GM19438 (cell line): Measurements from ENCODE around the gene POU2F1.

Source experiments
- ATAC-seq: cut with Tn5 transposase; IDR thresholded peaks from one replicate; pipeline ENCODE4 v1.9.1; 2021; ENCODE audit warnings: low read depth; ENCODE audit not compliant: unreplicated experiment

POU2F1 gene

DNA sequence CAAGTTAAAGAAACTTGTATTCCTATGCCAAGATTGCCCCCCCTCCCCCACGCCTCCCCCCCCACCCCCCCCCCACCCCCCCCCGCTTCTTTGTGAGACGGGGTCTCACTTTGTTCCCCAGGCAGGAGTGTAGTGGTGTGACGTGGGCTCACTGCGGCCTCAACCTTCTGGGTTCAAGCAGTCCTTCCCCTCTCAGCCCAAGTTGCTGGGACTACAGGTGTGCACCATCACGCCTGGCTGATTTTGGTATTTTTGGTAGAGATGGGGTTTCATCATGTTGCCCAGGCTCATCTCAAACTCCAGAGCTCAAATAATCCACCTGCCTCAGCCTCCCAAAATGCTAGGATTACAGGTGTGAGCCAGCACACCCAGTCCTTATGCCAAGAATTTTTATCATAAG lies 136.6 kb downstream of the POU2F1 start:
- ATAC-seq, result no peak

- no peak for ATAC-seq
Observed at GRCh38 chr1:167359295-167359694, 138.6 kb downstream of the POU2F1 start.

DNA sequence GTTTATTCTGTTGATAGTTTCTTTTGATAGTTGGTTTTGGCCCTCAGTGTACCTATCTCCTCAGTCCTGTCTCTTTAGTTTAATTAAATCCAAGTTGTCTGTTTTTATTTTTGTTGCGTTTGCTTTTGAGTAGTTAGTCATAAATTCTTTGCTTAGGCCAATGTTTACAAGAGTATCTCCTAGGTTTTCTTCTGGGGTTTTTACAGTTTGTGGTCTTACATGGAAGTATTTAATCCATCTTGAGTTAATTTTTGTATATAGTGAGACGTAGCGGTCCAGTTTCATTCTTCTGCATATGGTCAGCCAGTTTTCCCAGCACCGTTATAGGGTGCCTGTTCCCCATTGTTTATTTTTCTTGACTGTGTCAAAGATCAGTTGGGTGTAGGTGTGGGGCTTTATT lies 139.4 kb downstream of the POU2F1 start:
- no peak for ATAC-seq

- no peak for ATAC-seq
Observed at GRCh38 chr1:167362638-167363037, 142.0 kb downstream of the POU2F1 start.

GRCh38 chr1:167364826-167365225 lies 144.1 kb downstream of the POU2F1 start:
- ATAC-seq, result no peak

DNA sequence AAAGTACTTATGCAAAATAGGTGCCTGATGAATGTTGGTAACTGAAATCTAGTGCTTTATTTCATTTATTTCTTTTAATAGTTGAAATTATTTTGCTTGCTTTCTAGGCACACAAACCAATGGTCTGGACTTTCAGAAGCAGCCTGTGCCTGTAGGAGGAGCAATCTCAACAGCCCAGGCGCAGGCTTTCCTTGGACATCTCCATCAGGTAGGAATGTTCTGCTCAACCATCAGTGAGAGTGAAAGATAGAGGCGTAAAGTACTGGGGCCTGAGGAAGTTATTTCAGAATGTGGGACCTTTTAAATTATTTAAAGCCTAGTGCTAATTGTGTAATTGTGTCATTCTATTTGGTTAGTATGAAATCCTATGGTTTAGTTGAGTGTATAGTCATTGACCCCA lies 144.7 kb downstream of the POU2F1 start:
- ATAC-seq, result no peak

DNA sequence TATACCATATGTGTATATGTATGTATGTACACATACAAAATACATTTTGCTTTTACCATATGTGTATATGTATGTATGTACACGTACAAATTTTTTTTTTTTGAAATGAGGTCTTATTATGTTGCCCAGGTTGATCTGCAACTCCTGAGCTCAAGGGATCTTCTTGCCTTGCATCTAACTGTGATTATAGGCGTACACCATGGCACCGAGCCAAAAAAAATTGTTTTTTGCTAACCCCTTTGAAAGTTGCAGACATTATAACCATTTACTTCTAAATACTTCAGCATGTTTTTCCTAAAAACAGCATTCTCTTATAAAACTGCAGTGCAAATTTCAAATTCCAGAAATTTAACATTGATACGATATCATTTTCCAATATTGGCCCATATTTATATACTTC lies 147.0 kb downstream of the POU2F1 start:
- no peak for ATAC-seq

DNA sequence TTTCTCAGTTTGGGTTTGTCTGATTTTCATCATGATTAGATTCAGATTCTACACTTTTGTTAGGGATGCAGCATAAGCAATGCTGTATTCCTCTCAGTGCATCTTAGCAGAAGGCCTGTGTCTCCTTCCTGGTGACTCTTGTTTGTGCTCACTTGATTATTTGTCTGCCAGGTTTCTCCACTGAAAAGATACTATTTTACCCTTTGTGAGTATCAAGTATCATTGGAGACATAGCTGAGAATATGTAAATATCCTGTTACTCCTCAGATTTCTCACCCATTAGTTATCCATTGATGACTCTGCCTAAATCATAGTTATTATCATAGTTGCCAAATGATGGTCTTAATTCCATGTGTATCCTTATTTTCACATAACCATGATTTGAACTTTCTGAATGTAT lies 148.5 kb downstream of the POU2F1 start:
- no peak for ATAC-seq

GRCh38 chr1:167369933-167370332 lies 149.2 kb downstream of the POU2F1 start:
- ATAC-seq, result no peak

GRCh38 chr1:167371030-167371429 lies 150.3 kb downstream of the POU2F1 start:
- no peak for ATAC-seq

- ATAC-seq, result no peak
Observed at GRCh38 chr1:167373398-167373797, 152.7 kb downstream of the POU2F1 start.

- ATAC-seq, result no peak
Observed at GRCh38 chr1:167373986-167374385, 153.3 kb downstream of the POU2F1 start.

DNA sequence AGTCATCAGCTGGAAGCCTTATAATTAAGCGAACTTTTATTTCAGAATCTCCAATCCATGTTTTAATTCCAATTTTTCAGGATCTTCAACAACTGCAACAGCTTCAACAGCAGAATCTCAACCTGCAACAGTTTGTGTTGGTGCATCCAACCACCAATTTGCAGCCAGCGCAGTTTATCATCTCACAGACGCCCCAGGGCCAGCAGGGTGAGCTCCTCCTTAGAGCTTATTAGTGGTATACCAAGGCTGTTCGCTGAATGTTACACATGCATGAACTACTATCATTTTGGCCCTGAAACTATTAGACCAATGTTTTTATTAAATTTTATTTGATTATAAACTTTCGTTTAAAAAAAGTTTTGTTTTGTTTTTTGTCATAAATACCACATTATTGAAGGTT lies 155.3 kb downstream of the POU2F1 start:
- ATAC-seq, result no peak

- no peak for ATAC-seq
Observed at GRCh38 chr1:167387251-167387910, 166.7 kb downstream of the POU2F1 start.

GRCh38 chr1:167388976-167389375 lies 168.3 kb downstream of the POU2F1 start:
- no peak for ATAC-seq

- ATAC-seq, result no peak
Observed at GRCh38 chr1:167392200-167392696, 171.6 kb downstream of the POU2F1 start.

DNA sequence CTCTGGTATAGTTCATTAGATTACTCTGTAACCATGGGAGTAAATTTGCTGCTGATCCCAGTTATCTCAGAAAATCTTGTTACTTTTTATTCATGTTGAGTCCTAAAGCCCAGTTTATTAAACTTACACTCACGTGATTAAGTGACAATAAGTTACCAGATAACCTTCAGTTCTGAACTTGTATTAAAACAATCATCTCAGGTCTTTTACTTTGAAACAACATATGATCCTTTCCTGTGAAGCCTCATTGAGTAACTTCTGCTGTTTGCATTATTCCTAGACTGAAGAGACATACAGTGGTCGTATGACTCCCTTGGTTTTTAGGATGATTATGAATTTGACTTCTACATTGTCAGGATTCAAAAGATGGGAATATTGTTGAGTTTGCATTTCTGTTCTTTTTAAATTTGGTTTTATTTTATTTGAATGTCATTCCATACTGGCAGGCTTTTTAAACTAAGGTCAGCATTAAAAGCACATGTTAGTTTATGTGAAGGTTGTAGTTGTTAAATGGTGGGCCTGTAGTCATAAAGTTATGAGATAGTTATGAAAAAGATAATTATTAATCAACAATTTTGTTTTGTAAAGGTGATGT lies 179.8 kb downstream of the POU2F1 start:
- no peak for ATAC-seq

GRCh38 chr1:167401260-167401873 lies 180.7 kb downstream of the POU2F1 start:
- ATAC-seq, result no peak

GRCh38 chr1:167404161-167404888 lies 183.6 kb downstream of the POU2F1 start:
- ATAC-seq, result no peak

DNA sequence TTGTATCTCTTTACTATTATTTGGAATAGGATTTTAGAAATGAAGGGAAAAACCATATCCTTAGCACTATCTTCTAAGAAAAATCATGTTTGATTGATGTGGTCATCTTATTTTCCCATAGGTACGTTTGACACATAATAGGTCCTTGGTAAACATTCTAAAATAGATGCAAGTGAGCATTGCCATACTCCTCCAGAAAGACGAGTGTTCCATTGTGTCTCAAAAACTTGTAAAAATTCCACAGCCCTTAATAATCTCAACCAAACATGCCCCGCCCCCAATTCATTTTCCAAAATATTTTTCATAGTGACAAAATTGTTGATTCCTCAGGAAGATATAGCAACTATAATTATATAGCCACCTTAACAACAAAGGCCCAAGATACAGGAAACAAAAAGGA lies 184.2 kb downstream of the POU2F1 start:
- no peak for ATAC-seq

DNA sequence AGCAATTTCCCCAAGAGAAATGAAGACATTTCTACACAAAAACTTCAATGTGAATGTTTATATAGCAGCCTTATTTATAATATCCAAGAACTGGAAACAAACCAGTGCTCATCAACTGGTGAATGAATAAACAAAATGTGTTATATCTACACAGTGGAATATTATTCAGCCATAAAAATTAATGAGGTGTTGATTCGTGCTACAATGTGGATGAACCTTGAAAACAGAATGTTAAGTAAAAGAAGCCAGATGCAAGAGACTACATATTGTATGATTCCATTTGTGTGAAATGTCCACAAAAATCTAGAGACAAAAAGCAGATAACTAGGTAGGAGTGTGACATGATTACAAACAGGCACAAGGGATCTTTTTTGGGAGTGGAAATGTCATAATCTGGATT lies 187.7 kb downstream of the POU2F1 start:
- ATAC-seq, result no peak
